HEK293 (cell line): ENCODE measurements around the gene ADAMTSL5.

ENCODE experiments used
- KLF7 ChIP-seq: fragments of 450-650 bp; formaldehyde crosslinking; IDR thresholded peaks from 2 replicates; pipeline ENCODE4 v1.5.1; 2016; ENCODE audit warnings: missing biosample characterization, missing genetic modification characterization, borderline replicate concordance
- REPIN1 ChIP-seq: fragments of 450-650 bp; formaldehyde crosslinking; IDR thresholded peaks from 2 replicates; pipeline ENCODE4 v1.5.1; 2017; ENCODE audit warnings: missing biosample characterization, missing genetic modification characterization, low read depth
- SP2 ChIP-seq: fragments of 450-650 bp; formaldehyde crosslinking; IDR thresholded peaks from 2 replicates; pipeline ENCODE4 v1.5.1; 2016; ENCODE audit warnings: missing biosample characterization, missing genetic modification characterization
- YY1 ChIP-seq: fragments of 450-650 bp; formaldehyde crosslinking; IDR thresholded peaks from 2 replicates; pipeline ENCODE4 v1.5.1; 2018; ENCODE audit warnings: missing biosample characterization, missing genetic modification characterization
- ZBTB7A ChIP-seq: fragments of 450-650 bp; formaldehyde crosslinking; IDR thresholded peaks from 2 replicates; pipeline ENCODE4 v1.5.1; 2016; ENCODE audit warnings: low read depth, missing biosample characterization, missing genetic modification characterization
- ZNF184 ChIP-seq: fragments of 450-650 bp; IDR thresholded peaks from 2 replicates; pipeline ENCODE4 v1.5.1; 2018; ENCODE audit warnings: missing biosample characterization, mild to moderate bottlenecking, missing genetic modification characterization
- ZNF19 ChIP-seq: fragments of 450-650 bp; formaldehyde crosslinking; IDR thresholded peaks from 2 replicates; pipeline ENCODE4; 2016; ENCODE audit warnings: missing biosample characterization, missing genetic modification characterization, low read depth
- ZNF292 ChIP-seq: fragments of 450-650 bp; formaldehyde crosslinking; IDR thresholded peaks from 2 replicates; pipeline ENCODE4 v1.5.1; 2016; ENCODE audit warnings: low read depth, missing biosample characterization, missing genetic modification characterization, borderline replicate concordance
- ZNF341 ChIP-seq: fragments of 450-650 bp; formaldehyde crosslinking; IDR thresholded peaks from 2 replicates; pipeline ENCODE4; 2016; ENCODE audit warnings: low read depth, missing biosample characterization, missing genetic modification characterization
- ZSCAN30 ChIP-seq: fragments of 450-650 bp; IDR thresholded peaks from 2 replicates; pipeline ENCODE4 v1.5.1; 2018; ENCODE audit warnings: missing biosample characterization, mild to moderate bottlenecking, missing genetic modification characterization, moderate library complexity
- ZXDB ChIP-seq: fragments of 450-650 bp; formaldehyde crosslinking; IDR thresholded peaks from 2 replicates; pipeline ENCODE4 v1.5.1; 2016; ENCODE audit warnings: missing biosample characterization, missing genetic modification characterization
- TF ChIP-seq, protein P1 (sequence below): sonication (generic); formaldehyde crosslinking; IDR thresholded peaks from 2 replicates; pipeline ENCODE4 v1.8.1; 2022; ENCODE audit warnings: mild to moderate bottlenecking, moderate library complexity, missing genetic modification reagents
- TF ChIP-seq, protein P2 (sequence below): fragments of 450-650 bp; formaldehyde crosslinking; IDR thresholded peaks from 2 replicates; pipeline ENCODE4 v1.5.1; 2016; ENCODE audit warnings: missing biosample characterization, missing genetic modification characterization
- TF ChIP-seq, protein P3 (sequence below): fragments of 450-650 bp; formaldehyde crosslinking; optimal IDR thresholded peaks from 2 replicates; pipeline ENCODE3; 2016; ENCODE audit warnings: missing biosample characterization, mild to moderate bottlenecking, missing genetic modification characterization
- TF ChIP-seq, protein P4 (sequence below): fragments of 450-650 bp; formaldehyde crosslinking; IDR thresholded peaks from 2 replicates; pipeline ENCODE4 v1.5.1; 2016; ENCODE audit warnings: missing biosample characterization, missing genetic modification characterization
- TF ChIP-seq, protein P5 (sequence below): fragments of 450-650 bp; formaldehyde crosslinking; IDR thresholded peaks from 2 replicates; pipeline ENCODE4 v1.5.1; 2017; ENCODE audit warnings: missing biosample characterization, missing genetic modification characterization
- TF ChIP-seq, protein P6 (sequence below): fragments of 450-650 bp; formaldehyde crosslinking; IDR thresholded peaks from 2 replicates; pipeline ENCODE4 v1.5.1; 2016; ENCODE audit warnings: missing biosample characterization, missing genetic modification characterization
- TF ChIP-seq, protein P7 (sequence below): fragments of 450-650 bp; formaldehyde crosslinking; conservative IDR thresholded peaks from 2 replicates; pipeline ENCODE4 v1.5.1; 2016; ENCODE audit warnings: low read depth, missing biosample characterization, missing genetic modification characterization
- TF ChIP-seq, protein P8 (sequence below): fragments of 450-650 bp; formaldehyde crosslinking; IDR thresholded peaks from 2 replicates; pipeline ENCODE4 v1.5.1; 2017; ENCODE audit warnings: missing biosample characterization, missing genetic modification characterization

ADAMTSL5 gene

DNA sequence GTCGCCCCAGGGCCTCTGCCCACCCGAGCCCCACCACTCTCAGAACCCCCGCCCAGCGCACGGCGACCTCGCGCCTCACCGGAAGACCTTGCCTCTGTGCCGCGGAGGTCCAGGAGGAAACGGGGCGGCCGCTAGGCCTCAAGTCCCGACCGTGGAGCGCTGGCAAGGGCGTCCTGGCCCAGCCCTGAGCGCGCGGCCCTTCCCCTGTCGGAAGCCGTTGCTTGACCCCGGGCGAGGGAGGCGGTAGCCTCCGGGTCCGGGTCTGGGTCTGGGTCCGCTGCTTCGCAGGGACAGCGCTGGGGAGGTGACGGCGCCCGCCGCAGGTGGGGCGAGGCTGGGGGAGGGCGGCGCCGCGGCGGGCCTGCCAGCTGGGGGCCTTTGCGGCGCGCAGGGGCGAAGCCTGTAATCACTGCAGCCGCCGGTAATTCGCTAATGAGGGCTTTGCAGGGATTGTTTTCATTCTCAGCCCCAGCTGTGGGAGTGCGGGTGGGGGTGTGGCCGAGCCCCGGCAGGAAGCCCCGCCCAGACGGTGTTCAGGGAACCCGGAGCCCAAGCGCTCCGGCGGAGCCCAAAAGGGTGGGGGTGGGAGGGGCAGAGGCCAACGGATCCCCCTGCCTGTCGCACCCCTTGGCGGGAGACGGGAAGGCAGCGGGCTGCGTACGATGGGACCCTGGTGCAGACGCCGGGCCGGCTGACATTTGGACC lies 42.4 kb downstream of the ADAMTSL5 start (continued):
- TF ChIP-seq, protein P1, sequence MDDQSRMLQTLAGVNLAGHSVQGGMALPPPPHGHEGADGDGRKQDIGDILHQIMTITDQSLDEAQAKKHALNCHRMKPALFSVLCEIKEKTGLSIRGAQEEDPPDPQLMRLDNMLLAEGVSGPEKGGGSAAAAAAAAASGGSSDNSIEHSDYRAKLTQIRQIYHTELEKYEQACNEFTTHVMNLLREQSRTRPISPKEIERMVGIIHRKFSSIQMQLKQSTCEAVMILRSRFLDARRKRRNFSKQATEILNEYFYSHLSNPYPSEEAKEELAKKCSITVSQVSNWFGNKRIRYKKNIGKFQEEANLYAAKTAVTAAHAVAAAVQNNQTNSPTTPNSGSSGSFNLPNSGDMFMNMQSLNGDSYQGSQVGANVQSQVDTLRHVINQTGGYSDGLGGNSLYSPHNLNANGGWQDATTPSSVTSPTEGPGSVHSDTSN, result 0 out of 2 replicates have a peak, but pooled peaks have one; percentile 50
- TF ChIP-seq REPIN1 (tag by site-specific recombination) (no peak), KLF7 (peak; percentile 7; the same call in 1 of the 2 replicates), ZNF341 (0 out of 2 replicates have a peak, but pooled peaks have one; percentile 37), ZNF184 (tag by site-specific recombination) (peak; percentile 84; the same call in 1 of the 2 replicates), ZBTB7A (tag by site-specific recombination) (peak; percentile 91), YY1 (tag by site-specific recombination) (peak; percentile 26; the same call in 1 of the 2 replicates), ZSCAN30 (peak; percentile 62; the same call in 1 of the 2 replicates), ZNF292 (tag by site-specific recombination) (no peak), ZNF19 (tag by site-specific recombination) (no peak), SP2 (tag by site-specific recombination) (peak; percentile 66), ZXDB (tag by site-specific recombination) (peak; percentile 73)
- TF ChIP-seq, protein P2, sequence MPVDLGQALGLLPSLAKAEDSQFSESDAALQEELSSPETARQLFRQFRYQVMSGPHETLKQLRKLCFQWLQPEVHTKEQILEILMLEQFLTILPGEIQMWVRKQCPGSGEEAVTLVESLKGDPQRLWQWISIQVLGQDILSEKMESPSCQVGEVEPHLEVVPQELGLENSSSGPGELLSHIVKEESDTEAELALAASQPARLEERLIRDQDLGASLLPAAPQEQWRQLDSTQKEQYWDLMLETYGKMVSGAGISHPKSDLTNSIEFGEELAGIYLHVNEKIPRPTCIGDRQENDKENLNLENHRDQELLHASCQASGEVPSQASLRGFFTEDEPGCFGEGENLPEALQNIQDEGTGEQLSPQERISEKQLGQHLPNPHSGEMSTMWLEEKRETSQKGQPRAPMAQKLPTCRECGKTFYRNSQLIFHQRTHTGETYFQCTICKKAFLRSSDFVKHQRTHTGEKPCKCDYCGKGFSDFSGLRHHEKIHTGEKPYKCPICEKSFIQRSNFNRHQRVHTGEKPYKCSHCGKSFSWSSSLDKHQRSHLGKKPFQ (tag by site-specific recombination), result no peak
- TF ChIP-seq, protein P3, sequence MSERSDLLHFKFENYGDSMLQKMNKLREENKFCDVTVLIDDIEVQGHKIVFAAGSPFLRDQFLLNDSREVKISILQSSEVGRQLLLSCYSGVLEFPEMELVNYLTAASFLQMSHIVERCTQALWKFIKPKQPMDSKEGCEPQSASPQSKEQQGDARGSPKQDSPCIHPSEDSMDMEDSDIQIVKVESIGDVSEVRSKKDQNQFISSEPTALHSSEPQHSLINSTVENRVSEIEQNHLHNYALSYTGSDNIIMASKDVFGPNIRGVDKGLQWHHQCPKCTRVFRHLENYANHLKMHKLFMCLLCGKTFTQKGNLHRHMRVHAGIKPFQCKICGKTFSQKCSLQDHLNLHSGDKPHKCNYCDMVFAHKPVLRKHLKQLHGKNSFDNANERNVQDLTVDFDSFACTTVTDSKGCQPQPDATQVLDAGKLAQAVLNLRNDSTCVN (tag by site-specific recombination), result peak; percentile 64
- TF ChIP-seq, protein P4, sequence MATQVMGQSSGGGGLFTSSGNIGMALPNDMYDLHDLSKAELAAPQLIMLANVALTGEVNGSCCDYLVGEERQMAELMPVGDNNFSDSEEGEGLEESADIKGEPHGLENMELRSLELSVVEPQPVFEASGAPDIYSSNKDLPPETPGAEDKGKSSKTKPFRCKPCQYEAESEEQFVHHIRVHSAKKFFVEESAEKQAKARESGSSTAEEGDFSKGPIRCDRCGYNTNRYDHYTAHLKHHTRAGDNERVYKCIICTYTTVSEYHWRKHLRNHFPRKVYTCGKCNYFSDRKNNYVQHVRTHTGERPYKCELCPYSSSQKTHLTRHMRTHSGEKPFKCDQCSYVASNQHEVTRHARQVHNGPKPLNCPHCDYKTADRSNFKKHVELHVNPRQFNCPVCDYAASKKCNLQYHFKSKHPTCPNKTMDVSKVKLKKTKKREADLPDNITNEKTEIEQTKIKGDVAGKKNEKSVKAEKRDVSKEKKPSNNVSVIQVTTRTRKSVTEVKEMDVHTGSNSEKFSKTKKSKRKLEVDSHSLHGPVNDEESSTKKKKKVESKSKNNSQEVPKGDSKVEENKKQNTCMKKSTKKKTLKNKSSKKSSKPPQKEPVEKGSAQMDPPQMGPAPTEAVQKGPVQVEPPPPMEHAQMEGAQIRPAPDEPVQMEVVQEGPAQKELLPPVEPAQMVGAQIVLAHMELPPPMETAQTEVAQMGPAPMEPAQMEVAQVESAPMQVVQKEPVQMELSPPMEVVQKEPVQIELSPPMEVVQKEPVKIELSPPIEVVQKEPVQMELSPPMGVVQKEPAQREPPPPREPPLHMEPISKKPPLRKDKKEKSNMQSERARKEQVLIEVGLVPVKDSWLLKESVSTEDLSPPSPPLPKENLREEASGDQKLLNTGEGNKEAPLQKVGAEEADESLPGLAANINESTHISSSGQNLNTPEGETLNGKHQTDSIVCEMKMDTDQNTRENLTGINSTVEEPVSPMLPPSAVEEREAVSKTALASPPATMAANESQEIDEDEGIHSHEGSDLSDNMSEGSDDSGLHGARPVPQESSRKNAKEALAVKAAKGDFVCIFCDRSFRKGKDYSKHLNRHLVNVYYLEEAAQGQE, result no peak
- TF ChIP-seq, protein P5, sequence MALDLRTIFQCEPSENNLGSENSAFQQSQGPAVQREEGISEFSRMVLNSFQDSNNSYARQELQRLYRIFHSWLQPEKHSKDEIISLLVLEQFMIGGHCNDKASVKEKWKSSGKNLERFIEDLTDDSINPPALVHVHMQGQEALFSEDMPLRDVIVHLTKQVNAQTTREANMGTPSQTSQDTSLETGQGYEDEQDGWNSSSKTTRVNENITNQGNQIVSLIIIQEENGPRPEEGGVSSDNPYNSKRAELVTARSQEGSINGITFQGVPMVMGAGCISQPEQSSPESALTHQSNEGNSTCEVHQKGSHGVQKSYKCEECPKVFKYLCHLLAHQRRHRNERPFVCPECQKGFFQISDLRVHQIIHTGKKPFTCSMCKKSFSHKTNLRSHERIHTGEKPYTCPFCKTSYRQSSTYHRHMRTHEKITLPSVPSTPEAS (tag by site-specific recombination), result no peak
- TF ChIP-seq, protein P6, sequence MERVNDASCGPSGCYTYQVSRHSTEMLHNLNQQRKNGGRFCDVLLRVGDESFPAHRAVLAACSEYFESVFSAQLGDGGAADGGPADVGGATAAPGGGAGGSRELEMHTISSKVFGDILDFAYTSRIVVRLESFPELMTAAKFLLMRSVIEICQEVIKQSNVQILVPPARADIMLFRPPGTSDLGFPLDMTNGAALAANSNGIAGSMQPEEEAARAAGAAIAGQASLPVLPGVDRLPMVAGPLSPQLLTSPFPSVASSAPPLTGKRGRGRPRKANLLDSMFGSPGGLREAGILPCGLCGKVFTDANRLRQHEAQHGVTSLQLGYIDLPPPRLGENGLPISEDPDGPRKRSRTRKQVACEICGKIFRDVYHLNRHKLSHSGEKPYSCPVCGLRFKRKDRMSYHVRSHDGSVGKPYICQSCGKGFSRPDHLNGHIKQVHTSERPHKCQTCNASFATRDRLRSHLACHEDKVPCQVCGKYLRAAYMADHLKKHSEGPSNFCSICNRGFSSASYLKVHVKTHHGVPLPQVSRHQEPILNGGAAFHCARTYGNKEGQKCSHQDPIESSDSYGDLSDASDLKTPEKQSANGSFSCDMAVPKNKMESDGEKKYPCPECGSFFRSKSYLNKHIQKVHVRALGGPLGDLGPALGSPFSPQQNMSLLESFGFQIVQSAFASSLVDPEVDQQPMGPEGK (tag by site-specific recombination), result peak; percentile 84
- TF ChIP-seq, protein P7, sequence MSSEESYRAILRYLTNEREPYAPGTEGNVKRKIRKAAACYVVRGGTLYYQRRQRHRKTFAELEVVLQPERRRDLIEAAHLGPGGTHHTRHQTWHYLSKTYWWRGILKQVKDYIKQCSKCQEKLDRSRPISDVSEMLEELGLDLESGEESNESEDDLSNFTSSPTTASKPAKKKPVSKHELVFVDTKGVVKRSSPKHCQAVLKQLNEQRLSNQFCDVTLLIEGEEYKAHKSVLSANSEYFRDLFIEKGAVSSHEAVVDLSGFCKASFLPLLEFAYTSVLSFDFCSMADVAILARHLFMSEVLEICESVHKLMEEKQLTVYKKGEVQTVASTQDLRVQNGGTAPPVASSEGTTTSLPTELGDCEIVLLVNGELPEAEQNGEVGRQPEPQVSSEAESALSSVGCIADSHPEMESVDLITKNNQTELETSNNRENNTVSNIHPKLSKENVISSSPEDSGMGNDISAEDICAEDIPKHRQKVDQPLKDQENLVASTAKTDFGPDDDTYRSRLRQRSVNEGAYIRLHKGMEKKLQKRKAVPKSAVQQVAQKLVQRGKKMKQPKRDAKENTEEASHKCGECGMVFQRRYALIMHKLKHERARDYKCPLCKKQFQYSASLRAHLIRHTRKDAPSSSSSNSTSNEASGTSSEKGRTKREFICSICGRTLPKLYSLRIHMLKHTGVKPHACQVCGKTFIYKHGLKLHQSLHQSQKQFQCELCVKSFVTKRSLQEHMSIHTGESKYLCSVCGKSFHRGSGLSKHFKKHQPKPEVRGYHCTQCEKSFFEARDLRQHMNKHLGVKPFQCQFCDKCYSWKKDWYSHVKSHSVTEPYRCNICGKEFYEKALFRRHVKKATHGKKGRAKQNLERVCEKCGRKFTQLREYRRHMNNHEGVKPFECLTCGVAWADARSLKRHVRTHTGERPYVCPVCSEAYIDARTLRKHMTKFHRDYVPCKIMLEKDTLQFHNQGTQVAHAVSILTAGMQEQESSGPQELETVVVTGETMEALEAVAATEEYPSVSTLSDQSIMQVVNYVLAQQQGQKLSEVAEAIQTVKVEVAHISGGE, result peak; percentile 65; the same call in 1 of the 2 replicates
- TF ChIP-seq, protein P8, sequence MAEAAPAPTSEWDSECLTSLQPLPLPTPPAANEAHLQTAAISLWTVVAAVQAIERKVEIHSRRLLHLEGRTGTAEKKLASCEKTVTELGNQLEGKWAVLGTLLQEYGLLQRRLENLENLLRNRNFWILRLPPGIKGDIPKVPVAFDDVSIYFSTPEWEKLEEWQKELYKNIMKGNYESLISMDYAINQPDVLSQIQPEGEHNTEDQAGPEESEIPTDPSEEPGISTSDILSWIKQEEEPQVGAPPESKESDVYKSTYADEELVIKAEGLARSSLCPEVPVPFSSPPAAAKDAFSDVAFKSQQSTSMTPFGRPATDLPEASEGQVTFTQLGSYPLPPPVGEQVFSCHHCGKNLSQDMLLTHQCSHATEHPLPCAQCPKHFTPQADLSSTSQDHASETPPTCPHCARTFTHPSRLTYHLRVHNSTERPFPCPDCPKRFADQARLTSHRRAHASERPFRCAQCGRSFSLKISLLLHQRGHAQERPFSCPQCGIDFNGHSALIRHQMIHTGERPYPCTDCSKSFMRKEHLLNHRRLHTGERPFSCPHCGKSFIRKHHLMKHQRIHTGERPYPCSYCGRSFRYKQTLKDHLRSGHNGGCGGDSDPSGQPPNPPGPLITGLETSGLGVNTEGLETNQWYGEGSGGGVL (tag by site-specific recombination), result peak; percentile 36; the same call in 1 of the 2 replicates
